RCC 7860 (cell line): Measurements from ENCODE around the gene LRRTM1.

Source experiments
- DNase-seq: peaks from one replicate; pipeline ENCODE4 v3.0.0-alpha.2; 2015; ENCODE audit warnings: low spot score
- FAIRE-seq: peaks from 2 replicates; lab custom pipeline; 2012; peaks lifted over from hg19 to GRCh38; lab: Jason Lieb, UNC

Gene LRRTM1

GRCh38 chr2:80303006-80303908 is 1.3 kb downstream of the LRRTM1 start:
- FAIRE-seq (no peak), DNase-seq (no peak)

- no peak for DNase-seq
- FAIRE-seq: no peak
Observed at GRCh38 chr2:80302314-80303005, 2.1 kb downstream of the LRRTM1 start.

- no peak for FAIRE-seq
- DNase-seq: no peak
Observed at GRCh38 chr2:80302001-80302313, 2.6 kb downstream of the LRRTM1 start.

- DNase-seq (no peak), FAIRE-seq (no peak)
Observed at GRCh38 chr2:80300954-80301353, 3.6 kb downstream of the LRRTM1 start.

GRCh38 chr2:80300346-80300745 is 4.2 kb downstream of the LRRTM1 start:
- no peak for FAIRE-seq
- no peak for DNase-seq

GRCh38 chr2:80299661-80300060 is 4.9 kb downstream of the LRRTM1 start:
- FAIRE-seq: no peak
- no peak for DNase-seq

- FAIRE-seq (no peak), DNase-seq (no peak)
Observed at GRCh38 chr2:80298954-80299353, 5.6 kb downstream of the LRRTM1 start.

GRCh38 chr2:80293039-80293438 is 11.5 kb downstream of the LRRTM1 start:
- FAIRE-seq (no peak), DNase-seq (no peak)

GRCh38 chr2:80292474-80292873 is 12.1 kb downstream of the LRRTM1 start:
- DNase-seq: no peak

GRCh38 chr2:80291656-80292055 is 12.9 kb downstream of the LRRTM1 start:
- DNase-seq: no peak
- FAIRE-seq: no peak

More at GRCh38 chr2:80292474-80292873, 12.1 kb downstream of the LRRTM1 start:
- no peak for FAIRE-seq

GRCh38 chr2:80288576-80288975 is 16.0 kb downstream of the LRRTM1 start:
- FAIRE-seq (no peak), DNase-seq (no peak)

GRCh38 chr2:80281049-80281448 is 23.5 kb downstream of the LRRTM1 start:
- DNase-seq: no peak
- no peak for FAIRE-seq

- FAIRE-seq (no peak), DNase-seq (no peak)
Observed at GRCh38 chr2:80280598-80280997, 24.0 kb downstream of the LRRTM1 start.

GRCh38 chr2:80269806-80270205 is 34.7 kb downstream of the LRRTM1 start:
- no peak for FAIRE-seq

GRCh38 chr2:80266231-80266630 is 38.3 kb downstream of the LRRTM1 start:
- FAIRE-seq (no peak), DNase-seq (no peak)

More at GRCh38 chr2:80269806-80270205, 34.7 kb downstream of the LRRTM1 start:
- no peak for DNase-seq

- DNase-seq (no peak), FAIRE-seq (no peak)
Observed at GRCh38 chr2:80259292-80259691, 45.3 kb downstream of the LRRTM1 start.

GRCh38 chr2:80258793-80259192 is 45.8 kb downstream of the LRRTM1 start:
- FAIRE-seq (no peak), DNase-seq (no peak)

GRCh38 chr2:80258341-80258740 is 46.2 kb downstream of the LRRTM1 start:
- FAIRE-seq (no peak), DNase-seq (no peak)

GRCh38 chr2:80257450-80257849 is 47.1 kb downstream of the LRRTM1 start:
- no peak for DNase-seq
- FAIRE-seq: no peak

- no peak for FAIRE-seq
- DNase-seq: no peak
Observed at GRCh38 chr2:80256782-80257167, 47.8 kb downstream of the LRRTM1 start.

GRCh38 chr2:80255918-80256781 is 48.4 kb downstream of the LRRTM1 start:
- DNase-seq: no peak
- FAIRE-seq: no peak
